NCI-H69 (cell line): Measurements from ENCODE around the gene ZFAND3.

ENCODE experiments used
- DNase-seq: peaks from one replicate; lab custom pipeline; 2025; lab: John Stamatoyannopoulos, UW

The ZFAND3 gene

DNA sequence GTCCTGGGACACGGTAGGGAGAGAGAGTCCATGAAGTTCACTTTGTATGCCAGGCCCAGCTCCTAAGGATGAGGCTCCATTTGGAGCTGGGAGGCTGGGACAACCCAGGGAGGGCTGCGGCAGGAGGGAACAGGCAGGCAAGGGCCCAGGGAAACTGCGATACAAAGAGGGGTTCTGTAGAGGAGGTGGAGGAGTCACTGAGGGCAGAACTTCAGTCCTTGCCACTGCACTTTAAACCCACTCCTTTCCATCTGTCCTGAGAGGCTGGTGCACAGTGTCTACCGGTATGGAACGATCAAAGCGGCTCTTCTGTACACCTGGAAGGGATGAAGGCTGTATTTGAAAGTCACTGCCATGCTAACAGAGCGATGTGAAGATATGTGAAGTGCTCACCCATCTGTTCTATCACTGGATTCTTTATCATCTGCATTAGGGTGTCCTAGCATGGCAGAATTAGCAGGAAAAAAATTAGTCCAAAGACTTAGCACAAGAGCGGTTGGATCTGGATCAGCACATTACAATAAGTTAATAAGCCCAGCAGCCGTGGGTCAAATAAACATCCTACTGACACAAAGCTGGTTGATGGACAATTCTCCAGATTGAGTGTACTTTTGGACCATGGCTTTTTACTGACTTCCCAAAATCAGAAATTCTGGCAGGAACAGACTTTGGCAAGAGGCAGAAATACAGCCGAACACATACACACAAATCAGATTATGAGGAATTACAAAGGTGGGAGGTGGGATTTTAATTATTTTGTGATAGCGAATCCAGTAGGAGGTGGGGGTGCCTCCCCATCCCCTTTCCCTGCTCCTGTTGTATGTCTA is 20.9 kb upstream of the ZFAND3 start:
- DNase-seq = no peak

DNA sequence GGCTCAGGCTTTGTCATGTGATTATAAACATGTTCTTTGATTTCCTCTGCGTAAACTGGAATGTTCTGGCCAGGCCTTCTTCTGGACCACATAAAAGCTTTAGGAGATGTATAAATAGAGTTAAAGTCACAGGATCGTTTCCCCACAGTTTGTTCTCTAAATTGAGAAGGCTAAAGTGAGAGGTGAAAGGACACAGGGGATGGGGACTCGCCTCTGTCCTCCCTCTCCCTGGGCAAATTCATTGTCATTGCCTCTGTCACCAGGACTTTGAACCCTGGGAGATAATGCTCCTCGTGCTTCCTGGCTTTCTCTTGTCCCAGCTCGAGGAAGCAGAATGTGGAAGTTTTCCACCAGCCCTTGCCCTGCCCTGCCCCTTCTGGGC is 20.3 kb upstream of the ZFAND3 start:
- no peak for DNase-seq

DNA sequence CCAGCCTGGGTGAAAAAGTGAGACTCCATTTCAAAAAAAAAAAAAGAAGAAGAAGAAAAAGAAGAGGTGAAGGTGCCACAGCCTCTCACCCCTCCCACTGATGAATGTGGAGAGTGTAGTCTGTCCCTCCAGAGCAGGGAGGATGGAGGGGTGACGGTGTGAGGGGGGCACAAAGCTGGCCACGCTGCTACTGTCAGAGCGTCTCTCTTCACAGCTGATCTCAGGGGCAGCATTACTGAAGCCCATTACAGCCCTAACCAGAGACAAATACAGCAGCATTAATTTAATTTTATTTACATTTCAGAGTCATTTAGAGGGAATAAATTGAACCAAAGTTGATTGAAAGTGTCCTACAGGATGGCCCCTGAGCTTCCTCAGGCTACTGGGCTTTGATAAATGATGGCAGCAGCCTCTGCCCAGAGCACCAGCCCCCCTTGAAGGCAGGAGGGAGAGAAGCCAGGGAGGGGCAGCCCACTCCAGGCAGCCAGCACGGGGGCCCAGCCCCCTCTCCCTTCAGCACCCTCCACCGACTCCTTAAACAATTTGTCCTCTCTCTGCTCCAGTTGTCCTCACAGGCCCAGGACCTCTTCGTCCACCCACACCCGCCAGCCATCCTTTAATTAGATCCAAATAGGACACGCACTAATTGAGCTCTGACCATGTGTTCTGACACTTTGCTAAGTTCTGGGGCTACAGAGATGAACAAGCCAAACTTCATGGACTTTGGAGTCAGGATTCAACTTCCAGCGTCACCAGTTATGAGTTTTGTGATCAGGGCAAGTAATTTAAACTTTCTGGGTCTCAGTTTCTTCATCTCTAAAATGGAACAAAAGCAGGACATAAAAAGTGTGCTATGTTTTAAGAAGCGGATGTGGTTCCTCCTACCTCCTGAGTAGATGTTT is 18.6 kb upstream of the ZFAND3 start:
- no peak for DNase-seq

DNA sequence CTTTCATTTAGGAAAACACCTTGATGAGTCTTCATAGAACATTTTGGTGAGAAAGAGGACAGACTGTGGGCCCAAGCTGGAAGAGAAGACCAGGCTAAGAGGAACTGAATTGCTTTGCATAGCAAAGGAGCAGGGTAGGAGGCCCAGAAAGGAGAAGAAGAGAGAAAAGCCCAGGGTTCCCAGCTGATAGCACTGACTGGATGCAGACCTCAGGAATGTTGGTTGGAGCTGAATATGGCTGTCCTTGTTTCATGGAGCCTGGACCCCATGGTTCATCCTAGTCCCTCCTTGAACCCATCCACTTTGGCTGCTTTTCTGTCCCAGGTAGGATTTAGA is 18.0 kb upstream of the ZFAND3 start:
- DNase-seq = no peak

DNA sequence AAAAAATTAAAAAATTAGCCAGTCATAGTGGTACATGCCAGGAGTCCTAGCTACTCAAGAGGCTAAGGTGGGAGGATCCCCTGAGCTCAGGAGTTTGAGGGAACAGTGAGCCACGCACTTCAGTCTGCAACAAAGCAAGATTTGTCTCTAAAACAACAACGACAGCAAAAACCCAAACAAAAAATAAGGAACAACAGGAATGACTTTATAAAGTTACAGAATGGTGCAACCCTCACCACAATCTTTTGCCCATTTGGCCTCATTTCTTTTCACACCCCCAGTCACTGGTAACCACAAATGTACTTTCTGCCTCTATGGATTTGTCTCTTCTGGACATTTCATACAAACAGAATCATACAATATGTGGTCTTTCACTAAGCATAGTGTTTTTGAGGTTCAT is 16.7 kb upstream of the ZFAND3 start:
- DNase-seq = no peak

DNA sequence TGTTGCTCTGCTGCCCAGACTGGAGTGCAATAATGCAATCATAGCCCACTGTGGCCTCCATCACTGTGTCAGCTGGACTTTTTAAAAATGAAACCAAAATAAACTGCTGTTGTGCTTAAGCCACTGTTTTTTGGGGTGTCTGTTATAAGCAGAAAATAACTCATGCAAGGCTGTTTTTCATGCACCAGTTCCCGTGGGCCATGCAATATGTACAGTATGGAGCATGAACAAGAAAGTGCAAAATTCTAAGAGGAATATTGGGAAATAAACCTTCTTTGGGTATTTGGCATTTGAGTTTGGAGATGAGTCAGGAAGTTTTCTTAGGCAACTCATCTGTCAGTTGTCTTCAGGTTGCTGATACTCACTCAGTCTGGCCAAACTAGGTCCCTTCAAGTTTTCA is 14.9 kb upstream of the ZFAND3 start:
- DNase-seq = no peak

DNA sequence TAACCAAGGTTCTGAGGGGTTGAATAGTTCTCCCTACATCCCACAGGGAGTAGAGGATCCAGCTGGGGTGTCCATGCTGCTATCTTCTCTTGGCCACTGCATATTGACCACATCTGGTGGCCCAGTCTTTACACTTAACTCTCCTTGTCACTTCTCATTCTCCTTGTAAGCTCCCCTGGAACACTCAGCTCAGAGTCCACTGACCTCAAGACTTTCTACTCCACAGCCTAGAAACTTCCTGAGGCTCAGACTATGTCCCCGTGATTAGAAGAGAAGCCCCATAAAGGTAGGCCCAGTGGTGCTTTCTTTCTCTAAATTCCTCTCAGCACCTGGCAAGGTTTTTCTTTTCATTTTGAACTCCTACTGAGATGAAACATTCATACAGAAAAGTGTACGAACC is 13.3 kb upstream of the ZFAND3 start:
- no peak for DNase-seq

DNA sequence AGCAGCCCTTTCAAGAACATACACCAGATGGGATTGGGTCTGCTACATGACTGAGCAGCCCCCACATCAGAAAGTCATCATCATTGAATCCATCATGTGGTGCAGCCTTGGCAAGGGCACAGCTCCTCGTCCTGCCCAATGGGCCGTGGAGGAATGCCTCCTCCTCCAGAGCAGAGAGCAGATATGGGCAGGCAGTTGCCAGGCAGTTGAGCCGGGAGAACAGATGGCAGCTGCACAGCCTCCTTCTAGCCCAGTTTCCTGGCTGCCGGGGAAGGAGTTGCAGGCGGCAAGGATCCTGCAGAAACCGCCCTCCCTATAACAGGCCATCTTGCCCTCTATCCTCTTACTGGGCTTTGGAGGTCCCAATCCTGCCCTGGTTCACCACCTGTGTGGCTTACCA is 11.9 kb upstream of the ZFAND3 start:
- peak; percentile 95 for DNase-seq

DNA sequence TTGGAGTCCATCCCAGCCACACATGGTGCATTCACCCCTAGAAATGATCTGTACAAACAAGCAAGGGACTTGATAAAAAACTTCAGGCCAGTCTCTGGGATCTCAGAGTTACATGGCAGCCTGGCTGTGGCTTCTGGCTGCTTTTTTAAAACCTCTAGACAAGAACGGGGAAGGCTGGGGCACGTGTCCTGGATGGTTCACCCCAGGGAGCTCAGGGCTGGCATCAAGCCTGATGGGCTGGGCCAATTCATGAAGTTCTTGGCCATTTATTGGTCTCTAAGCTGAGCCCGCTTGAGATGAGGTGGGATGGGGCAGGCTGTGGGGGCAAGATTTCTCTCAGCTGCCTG is 10.4 kb upstream of the ZFAND3 start:
- DNase-seq = peak; percentile 31

DNA sequence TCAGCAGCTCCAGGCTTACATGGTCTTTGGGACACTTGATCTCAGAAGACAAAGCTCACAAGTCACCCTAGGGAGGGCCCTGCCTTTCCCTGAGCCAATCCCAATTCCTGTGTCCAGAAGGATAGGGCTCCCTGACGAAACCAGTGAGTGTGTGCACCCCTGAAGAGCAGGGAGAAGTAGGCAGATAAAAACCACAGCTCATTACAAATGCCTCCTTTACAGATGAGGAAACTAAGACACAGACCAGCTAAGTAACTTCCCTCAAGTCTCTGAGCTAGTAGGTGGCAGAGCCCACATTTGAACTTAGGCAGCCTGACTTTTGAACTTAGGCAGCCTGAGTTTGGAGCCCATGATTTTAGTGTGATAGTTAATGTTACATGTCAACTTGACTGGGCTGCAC is 6.7 kb upstream of the ZFAND3 start:
- DNase-seq = no peak

DNA sequence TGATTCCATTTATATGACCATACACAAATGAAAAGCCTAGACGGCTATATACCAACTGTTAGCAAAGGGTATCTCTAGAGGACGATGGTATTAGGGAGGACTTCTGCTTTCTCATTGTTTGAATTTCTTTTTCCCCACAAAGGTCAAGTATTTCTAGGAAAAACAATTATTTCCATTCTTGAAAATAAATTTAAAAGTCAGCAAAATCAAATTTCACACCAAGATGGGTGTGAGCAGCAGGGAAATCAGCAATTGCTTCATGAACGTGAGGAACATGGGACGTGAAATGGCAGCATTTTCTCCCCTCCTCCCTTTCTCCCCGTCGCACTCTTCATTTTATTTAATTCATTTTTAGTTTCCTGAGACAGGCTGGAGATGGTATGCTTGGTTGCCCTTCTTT is 5.2 kb upstream of the ZFAND3 start:
- DNase-seq = no peak

DNA sequence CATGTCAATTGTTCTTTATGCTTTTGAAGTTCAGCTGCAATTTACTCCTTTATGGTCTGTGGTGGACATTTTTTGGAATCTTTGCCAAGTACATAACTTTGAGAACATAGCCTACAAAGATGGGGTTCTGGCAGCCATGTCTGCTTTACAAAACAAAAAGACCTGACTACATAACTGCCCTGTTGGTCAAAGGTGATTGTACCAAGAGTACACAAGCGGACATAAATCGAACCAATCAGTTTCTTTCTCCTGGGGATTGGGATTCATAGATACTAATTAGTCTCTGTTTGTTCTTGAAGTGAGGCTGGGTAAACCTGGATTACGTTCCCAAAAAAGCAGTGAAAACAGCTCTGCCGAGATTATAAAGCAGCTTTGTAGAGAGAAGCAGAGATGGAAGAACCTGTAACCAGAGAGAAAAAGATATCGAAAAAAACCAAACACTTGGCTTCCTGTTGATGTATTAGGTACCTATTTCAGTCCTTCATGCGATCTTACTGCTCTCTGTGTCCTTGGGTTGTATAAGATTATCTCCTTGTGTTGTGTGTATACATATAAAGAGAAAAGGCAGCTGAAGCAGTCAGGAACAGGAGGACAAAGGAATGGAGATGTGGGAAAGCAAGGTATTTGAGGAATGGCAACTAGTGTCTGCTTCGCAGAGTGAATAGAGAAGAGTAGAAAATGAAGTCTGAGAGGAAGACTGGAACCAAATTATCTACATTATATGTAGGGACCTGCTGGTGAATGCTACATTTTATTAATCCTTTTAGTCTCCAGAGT is 2.7 kb upstream of the ZFAND3 start:
- DNase-seq = peak; percentile 82

DNA sequence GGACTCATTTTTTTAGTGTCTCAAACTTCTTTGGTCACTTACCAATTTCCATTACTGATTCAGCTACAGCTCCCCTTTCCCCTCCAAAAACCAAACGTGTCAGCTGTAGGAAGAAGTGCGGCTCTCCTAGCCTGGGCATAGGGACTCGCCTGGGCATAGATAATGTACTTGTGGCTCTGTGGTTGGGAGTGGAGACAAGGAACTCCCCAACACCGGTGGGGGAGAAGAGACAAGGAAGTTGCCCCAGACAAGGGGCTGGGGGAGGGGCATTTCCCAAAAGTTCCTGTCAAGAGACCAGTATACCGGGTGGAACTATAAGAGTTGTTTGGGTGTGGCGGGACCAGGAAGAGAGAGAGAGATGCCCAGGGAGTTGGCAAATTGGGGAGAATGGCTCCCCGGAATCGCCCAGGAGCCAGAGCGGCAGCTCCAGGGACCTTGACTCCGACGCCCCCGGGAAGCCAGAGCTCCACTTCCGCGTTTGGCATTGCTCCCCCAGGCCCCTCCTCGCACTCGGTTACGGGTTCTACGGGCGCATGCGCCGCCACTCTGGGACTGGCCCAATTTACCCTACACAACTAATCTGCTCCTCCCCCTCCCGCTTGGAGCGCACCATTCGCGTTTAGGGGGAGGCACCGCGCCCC is 871 bp upstream of the ZFAND3 start:
- DNase-seq = peak; percentile 99

DNA sequence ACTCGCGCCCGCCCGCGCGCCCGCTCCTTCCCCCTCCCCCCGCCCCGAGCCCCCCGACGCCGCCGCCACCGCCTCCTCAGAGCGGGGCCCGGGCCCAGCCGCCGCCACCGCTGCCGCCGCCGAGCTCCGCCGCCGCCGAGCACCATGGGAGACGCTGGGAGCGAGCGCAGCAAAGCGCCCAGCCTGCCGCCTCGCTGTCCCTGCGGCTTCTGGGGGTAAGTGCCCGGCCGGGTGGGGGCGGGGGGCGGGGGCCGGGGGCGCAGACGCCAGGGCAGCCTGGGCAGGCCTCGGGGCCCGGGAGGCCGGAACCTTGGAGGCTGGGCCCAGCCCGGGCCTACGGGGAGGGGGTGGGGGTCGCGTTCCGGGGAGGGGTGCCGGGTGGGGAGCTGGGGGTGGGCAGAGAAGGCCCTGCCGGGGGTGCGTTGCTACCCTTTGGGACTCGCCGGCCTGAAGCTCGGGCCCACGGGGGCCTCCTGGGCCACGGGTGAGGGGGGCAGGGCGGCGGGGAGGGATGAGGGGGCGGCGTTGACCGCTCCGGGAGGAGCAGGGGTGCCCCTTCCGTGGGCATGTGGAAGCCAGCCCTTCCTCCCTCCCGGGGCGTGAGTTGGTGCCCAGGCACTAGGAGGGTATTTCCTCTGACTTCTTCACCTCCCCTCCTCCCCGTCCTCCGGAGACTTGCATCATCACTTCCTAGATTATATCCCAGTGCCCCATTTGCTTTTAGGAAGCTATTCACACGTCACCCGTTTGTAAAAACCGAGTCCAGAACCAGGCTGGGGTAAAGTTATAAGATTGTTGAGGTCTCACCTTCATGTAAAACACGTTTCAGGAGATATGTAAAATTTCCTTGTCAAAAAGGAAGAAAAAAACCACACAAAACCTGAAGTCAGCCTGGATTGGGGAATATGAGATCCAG is 533 bp downstream of the ZFAND3 start:
- peak; percentile 87 for DNase-seq

DNA sequence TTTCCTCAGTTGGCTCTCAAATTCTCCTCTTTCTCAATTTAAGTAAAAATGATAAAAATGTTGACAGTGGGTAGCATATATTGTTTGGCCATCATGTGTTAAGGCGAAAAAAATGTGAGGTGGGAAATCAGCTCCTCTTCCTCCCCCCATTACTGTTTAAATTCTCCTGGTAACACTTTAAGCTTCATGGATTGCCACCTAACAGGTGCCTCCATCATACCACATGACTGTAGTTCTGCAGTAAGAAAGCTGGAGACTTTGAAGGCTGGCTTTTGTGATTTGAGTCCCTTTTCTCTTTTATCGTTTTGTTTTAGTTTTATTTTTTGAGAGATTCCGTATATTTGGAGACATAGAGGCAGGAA is 1.2 kb downstream of the ZFAND3 start:
- peak; percentile 24 for DNase-seq

DNA sequence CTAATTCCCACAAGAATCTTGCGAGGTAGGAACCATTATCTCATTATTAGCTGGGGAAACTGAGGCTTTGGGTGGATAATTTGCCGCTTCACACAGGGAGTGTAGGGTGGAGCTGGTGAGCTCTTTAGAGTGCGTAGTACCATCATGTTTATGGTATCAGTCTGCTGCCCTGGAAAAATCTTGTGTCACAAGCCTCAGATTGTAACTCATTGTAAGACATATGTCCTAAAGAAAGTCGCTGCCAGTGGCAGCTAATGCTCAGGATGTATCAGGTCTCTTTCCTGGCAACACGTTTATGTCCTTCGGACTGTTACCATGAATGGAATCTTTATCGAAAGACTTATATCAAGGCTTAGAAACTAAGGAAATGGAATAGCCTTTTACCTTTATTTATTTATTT is 1.9 kb downstream of the ZFAND3 start:
- no peak for DNase-seq

DNA sequence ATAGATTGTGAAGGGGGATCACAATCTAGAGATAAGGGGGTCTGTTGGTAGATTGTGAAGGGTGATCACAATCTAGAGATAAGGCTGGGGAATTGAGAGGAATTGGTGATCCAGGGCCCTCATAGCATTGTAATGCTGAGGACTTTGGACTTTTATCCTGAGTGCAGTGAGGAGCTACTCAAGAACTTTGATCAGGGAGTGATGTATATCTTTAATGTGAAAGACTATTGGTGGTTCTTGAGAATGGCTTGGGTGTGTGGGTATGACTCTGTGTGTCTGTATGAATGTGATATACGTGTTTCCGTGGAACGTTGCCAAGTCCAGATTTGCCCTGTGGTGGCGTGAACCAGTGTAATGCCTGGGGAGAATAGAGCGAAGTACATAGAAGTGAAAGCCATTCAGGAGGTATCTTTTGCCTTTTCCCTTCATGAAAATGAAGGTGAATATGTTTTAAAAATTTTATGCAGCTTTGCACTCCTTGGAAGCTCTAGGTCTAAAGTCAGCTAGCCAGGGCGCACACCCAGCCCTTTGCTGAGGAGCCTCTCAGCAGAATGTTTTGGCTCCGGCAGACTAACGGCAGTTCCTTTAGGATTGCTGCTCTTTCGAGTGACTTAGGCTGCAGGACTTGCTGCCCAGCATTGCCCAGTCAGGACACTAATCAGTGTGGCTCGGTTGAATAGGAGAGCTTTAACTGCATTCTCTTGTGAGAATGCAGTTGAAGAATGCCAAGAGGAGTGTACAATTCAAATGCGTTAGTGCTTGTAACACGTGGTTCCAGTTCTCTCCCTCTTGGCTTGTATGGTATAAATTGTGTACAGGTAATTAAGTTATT is 3.5 kb downstream of the ZFAND3 start:
- DNase-seq = peak; percentile 56

DNA sequence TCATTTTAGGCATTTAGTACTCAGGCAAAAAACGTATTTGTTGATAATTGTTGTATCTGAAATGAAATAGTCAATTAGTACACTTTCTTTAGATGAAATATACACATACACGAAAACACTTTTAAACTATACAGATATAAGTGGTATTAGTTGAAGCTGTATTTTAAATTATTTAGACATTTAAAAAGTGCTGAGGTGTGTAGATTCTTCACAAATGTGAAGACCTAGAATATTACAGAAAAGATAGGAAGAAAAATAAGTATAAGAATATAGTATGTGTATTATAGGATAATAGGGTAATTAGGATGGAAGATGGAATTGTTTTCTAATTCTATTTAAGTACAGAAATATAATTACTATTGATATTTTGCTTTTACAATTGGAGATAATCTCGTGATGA is 4.6 kb downstream of the ZFAND3 start:
- DNase-seq = no peak

DNA sequence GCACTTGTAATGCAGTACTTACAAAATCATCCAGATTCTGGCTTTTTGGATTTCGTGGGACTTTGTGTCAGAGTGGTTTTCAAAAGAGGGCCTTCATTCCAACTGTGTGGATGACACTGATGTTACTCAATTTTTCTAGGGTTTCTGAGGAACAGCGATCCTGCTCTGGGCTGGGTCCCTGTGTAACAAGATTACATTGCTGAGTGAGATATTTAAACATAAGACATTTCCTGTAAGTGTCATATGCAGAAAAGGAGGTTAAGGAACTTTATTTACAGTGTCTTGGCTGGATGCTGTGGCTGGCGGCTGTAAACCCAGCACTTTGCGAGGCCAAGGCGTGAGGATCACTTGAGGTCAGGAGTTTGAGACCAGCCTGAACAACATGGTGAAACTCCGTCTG is 6.7 kb downstream of the ZFAND3 start:
- DNase-seq = no peak

DNA sequence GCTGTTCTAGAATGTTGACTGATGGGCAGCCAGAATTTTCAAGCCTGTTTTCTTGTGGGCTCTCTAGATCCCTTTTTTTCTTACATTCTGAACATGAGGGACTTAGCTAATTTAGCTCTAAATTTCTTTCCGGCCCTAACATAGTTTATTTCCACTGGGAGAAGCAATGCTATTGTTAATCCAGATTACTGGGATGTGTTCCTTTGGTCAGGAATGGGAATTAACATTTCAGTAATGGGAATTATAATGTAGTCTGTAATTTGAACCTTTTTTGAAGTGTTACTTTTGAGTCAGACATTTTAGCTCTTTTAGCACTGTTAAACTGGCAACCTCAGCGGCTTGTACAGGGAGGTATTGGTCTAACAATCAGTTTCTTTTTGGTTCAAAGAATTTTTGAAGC is 7.5 kb downstream of the ZFAND3 start:
- DNase-seq = no peak
